Vagina (tissue), 2 donors: ENCODE data around the gene FAM117A. TPM values are rescaled to one million over a fixed set of nuclear protein-coding genes. Genes with fewer than 3 reads are reported as not detected.

ENCODE experiments used
- DNase-seq, 2 donors: peaks; one replicate each; pipeline ENCODE4 v3.0.0-alpha.2; 2017; ENCODE audit errors: extremely low spot score in 2 of 2
- H3K27ac ChIP-seq: fragments of 200-600 bp; sonication (generic); one replicate; pipeline ENCODE4 v1.5.1; 2019
- H3K27me3 ChIP-seq: fragments of 200-600 bp; sonication (generic); one replicate; pipeline ENCODE4 v1.5.1; 2019
- H3K36me3 ChIP-seq, 2 donors: fragments of 200-600 bp; sonication (generic); one replicate each; pipeline ENCODE4 v1.5.1; 2017 to 2019
- H3K4me1 ChIP-seq: fragments of 200-600 bp; sonication (generic); one replicate; pipeline ENCODE4 v1.5.1; 2019
- H3K4me3 ChIP-seq, 2 donors: fragments of 200-600 bp; sonication (generic); 1 replicate in 1 of 2; 2 replicates in 1 of 2; pipeline ENCODE4 v1.5.1; 2016 to 2019
- H3K9me3 ChIP-seq: fragments of 200-600 bp; sonication (generic); one replicate; pipeline ENCODE4 v1.5.1; 2019
- CTCF ChIP-seq, 3 experiments: fragments of 450-650 bp in 2 of 3; fragments of 200-600 bp in 1 of 3; sonication (generic) in 1 of 3; IDR thresholded peaks; one replicate each; pipeline ENCODE4 v1.5.1; 2017 to 2019; ENCODE audit warnings: antibody characterized with exemption in 3 of 3, mild to moderate bottlenecking in 2 of 3, moderate library complexity in 2 of 3
- POLR2A ChIP-seq, 2 donors: fragments of 450-650 bp; IDR thresholded peaks; one replicate each; pipeline ENCODE4 v1.6.1; 2017; ENCODE audit warnings: antibody characterized with exemption in 2 of 2, mild to moderate bottlenecking in 2 of 2, moderate library complexity in 2 of 2
- POLR2AphosphoS5 ChIP-seq, 2 donors: sonication (generic); formaldehyde crosslinking; IDR thresholded peaks; one replicate each; pipeline ENCODE4 v1.9.0; 2017; ENCODE audit warnings: antibody characterized with exemption in 2 of 2, mild to moderate bottlenecking in 2 of 2, low read depth in 1 of 2; ENCODE audit not compliant: insufficient read depth in 1 of 2
- intact Hi-C: fragments of 100-400 bp; cut with DNase I; formaldehyde crosslinking; loops from one replicate; pipeline ENCODE4 v1.15.1; 2023
- total RNA-seq: library from RNA; depleted of rRNA; stranded (reverse); fragments of >200 nt; gene quantifications from one replicate; pipeline ENCODE4 v1.2.3, GENCODE V29; 2016

Gene FAM117A
- total RNA-seq, 1 donor from 2014 or later: 15.7 TPM

GRCh38 chr17:49692751-49693150 lies 71.2 kb downstream of the FAM117A start:
- DNase-seq: no peak
- no peaks in the 10 kb centered on the region for H3K27me3 ChIP-seq

GRCh38 chr17:49691677-49692191 lies 72.2 kb downstream of the FAM117A start:
- peak overlapping the region; percentile 84 for H3K27ac ChIP-seq
- H3K36me3 ChIP-seq: no peaks in the 10 kb centered on the region
- H3K4me1 ChIP-seq: peaks cover 27% of the 10 kb centered on the region
- intact Hi-C loops: loop anchor here (1.0 kb wide), 1 partner anchor 13 kb away; the partner anchor contains the start of gene SPOP
- no peaks in the 10 kb centered on the region for H3K9me3 ChIP-seq
- TF ChIP-seq CTCF (IDR thresholded peaks at IDR 0.05) (no peak), POLR2A (IDR thresholded peaks at IDR 0.05) (no peak)
- H3K27me3 ChIP-seq: no peaks in the 10 kb centered on the region
- peak overlapping the region in 1 of 2 donors; percentile 20 for H3K4me3 ChIP-seq
- no peak for DNase-seq

More at GRCh38 chr17:49692751-49693150, 71.2 kb downstream of the FAM117A start:
- Histone ChIP-seq H3K27ac (peak overlapping the region; percentile 84), H3K36me3 (no peaks in the 10 kb centered on the region), H3K4me1 (peaks cover 27% of the 10 kb centered on the region), H3K9me3 (no peaks in the 10 kb centered on the region), H3K4me3 (no peak overlapping the region)
- TF ChIP-seq POLR2AphosphoS5 (IDR thresholded peaks at IDR 0.05; ENCODE audit: insufficient read depth in 1 of 2, low read depth in 1 of 2) (no peak), CTCF (IDR thresholded peaks at IDR 0.05) (no peak), POLR2A (IDR thresholded peaks at IDR 0.05) (no peak)
- intact Hi-C loops: no loop called here

- TF ChIP-seq CTCF (IDR thresholded peaks at IDR 0.05) (no peak), POLR2A (IDR thresholded peaks at IDR 0.05) (peak in 1 of 2 donors; percentile 39), POLR2AphosphoS5 (IDR thresholded peaks at IDR 0.05; ENCODE audit: insufficient read depth in 1 of 2, low read depth in 1 of 2) (peak; percentile 65 to 86)
- Histone ChIP-seq H3K9me3 (no peaks in the 10 kb centered on the region), H3K36me3 (no peaks in the 10 kb centered on the region), H3K27me3 (no peaks in the 10 kb centered on the region), H3K4me3 (peak overlapping the region in 1 of 2 donors; percentile 20), H3K27ac (peak overlapping the region; percentile 84), H3K4me1 (peaks cover 27% of the 10 kb centered on the region)
- intact Hi-C loops: loop anchor here (1.0 kb wide), 1 partner anchor 13 kb away; the partner anchor contains the start of gene SPOP
- DNase-seq: no peak
Observed at GRCh38 chr17:49691086-49691676, 72.8 kb downstream of the FAM117A start.

GRCh38 chr17:49690256-49690655 lies 73.7 kb downstream of the FAM117A start:
- Histone ChIP-seq H3K36me3 (no peaks in the 10 kb centered on the region), H3K4me1 (peaks cover 22% of the 10 kb centered on the region), H3K27ac (peak overlapping the region; percentile 84), H3K27me3 (no peaks in the 10 kb centered on the region), H3K9me3 (no peaks in the 10 kb centered on the region), H3K4me3 (no peak overlapping the region)
- no peak for TF ChIP-seq CTCF (IDR thresholded peaks at IDR 0.05)
- TF ChIP-seq POLR2AphosphoS5 (IDR thresholded peaks at IDR 0.05; ENCODE audit: insufficient read depth in 1 of 2, low read depth in 1 of 2): no peak
- TF ChIP-seq POLR2A (IDR thresholded peaks at IDR 0.05): no peak
- DNase-seq: no peak
- intact Hi-C loops: no loop called here

GRCh38 chr17:49688848-49689247 lies 75.1 kb downstream of the FAM117A start:
- no peaks in the 10 kb centered on the region for H3K27me3 ChIP-seq
- H3K4me1 ChIP-seq: peaks cover 19% of the 10 kb centered on the region

More at GRCh38 chr17:49688848-49689247, 75.1 kb downstream of the FAM117A start:
- DNase-seq: no peak
- Histone ChIP-seq H3K27ac (peak overlapping the region; percentile 74), H3K36me3 (no peaks in the 10 kb centered on the region), H3K4me3 (no peak overlapping the region), H3K9me3 (no peaks in the 10 kb centered on the region)
- intact Hi-C loops: no loop called here
- TF ChIP-seq POLR2AphosphoS5 (IDR thresholded peaks at IDR 0.05; ENCODE audit: insufficient read depth in 1 of 2, low read depth in 1 of 2): no peak
- TF ChIP-seq POLR2A (IDR thresholded peaks at IDR 0.05): no peak
- TF ChIP-seq CTCF (IDR thresholded peaks at IDR 0.05): no peak
